ENCODE data around the gene AHI1. TPM values are rescaled to one million over a fixed set of nuclear protein-coding genes. Genes with fewer than 3 reads are reported as not detected.

Gene AHI1
- total and polyA plus RNA-seq, 2 of the 13 experiments (the other 11 are each of a cell fraction or from before 2014, with no cell fraction given): 7.2 to 18.6 TPM

- no peak for FAIRE-seq
- ATAC-seq: no peak
- WGBS (ENCODE audit: low lambda C conversion rate): 0% methylated on average over 1 of the region's 1 CpG
- Histone ChIP-seq H3K36me3 (replicated peaks in 1 of 2; ENCODE audit: control insufficient read depth in 1 of 2, insufficient read depth in 2 of 2, low read length in 2 of 2) (no peaks in the 10 kb centered on the region), H3K27ac (ENCODE audit: extremely low read length, insufficient read depth, low read length) (no peak overlapping the region), H3K9me3 (ENCODE audit: low read length) (no peaks in the 10 kb centered on the region), H2AFZ (ENCODE audit: low read length) (no peak overlapping the region), H3K9ac (ENCODE audit: insufficient read depth, low read depth, low read length) (no peak overlapping the region), H3K27me3 (ENCODE audit: control insufficient read depth in 1 of 2, insufficient read depth in 2 of 2, low read length in 2 of 2) (no peaks in the 10 kb centered on the region; a peak in 1 of 5 replicates), H4K20me1 (ENCODE audit: insufficient read depth, low read length) (no peaks in the 10 kb centered on the region), H3K79me2 (ENCODE audit: insufficient read depth, low read length) (no peaks in the 10 kb centered on the region), H3K4me1 (ENCODE audit: insufficient read depth, low read length) (no peaks in the 10 kb centered on the region), H3K4me3 (replicated peaks in 1 of 3; ENCODE audit: insufficient read depth in 1 of 3, low read depth in 2 of 3, low read length in 3 of 3) (no peak overlapping the region), H3K4me2 (ENCODE audit: low read depth, low read length) (no peak overlapping the region)
- peak; percentile 32; the same call in 1 of the 2 replicates for TF ChIP-seq LCORL (IDR thresholded peaks at IDR 0.05)
- TF ChIP-seq LCORL (CRISPR knock-in tag; IDR thresholded peaks at IDR 0.05): no peak
- TF ChIP-seq KDM5A (IDR thresholded peaks at IDR 0.05; ENCODE audit: borderline replicate concordance, low read length): no peak
- TF ChIP-seq SOX6 (IDR thresholded peaks at IDR 0.05): 0 out of 2 replicates have a peak, but pooled peaks have one; percentile 38
- no peak for TF ChIP-seq SOX6 (CRISPR knock-in tag; IDR thresholded peaks at IDR 0.05)
- TF ChIP-seq ZEB1 (IDR thresholded peaks at IDR 0.05; ENCODE audit: insufficient replicate concordance, low read depth): no peak
- TF ChIP-seq NONO (IDR thresholded peaks at IDR 0.05): peak; percentile 24; the same call in 1 of the 2 replicates
- TF ChIP-seq NONO (CRISPR knock-in tag; conservative IDR thresholded peaks at IDR 0.05): no peak
- TF ChIP-seq ZNF382 (CRISPR knock-in tag; IDR thresholded peaks at IDR 0.05; ENCODE audit: borderline replicate concordance): no peak
- peak; percentile 75; the same call in 1 of the 2 replicates for TF ChIP-seq TRIM22 (IDR thresholded peaks at IDR 0.05)
- peak; percentile 86 for TF ChIP-seq IKZF1 (IDR thresholded peaks at IDR 0.05)
- CTCF ChIA-PET (ENCODE audit: low intra/inter-chr PET ratio, low total read pairs): no interaction called here
- POLR2A ChIA-PET: no interaction called here
- no peak for DNase-seq (ENCODE audit: low spot score)
- in situ Hi-C loops (cut with HindIII; ENCODE audit: extremely low pct_ligation_motif_present, low pct_unique_long_range_greater_than_20kb) (loop anchor here (10.0 to 25.0 kb wide), 3 partner anchors 222 to 780 kb away; no protein-coding TSS in a partner anchor), intact Hi-C loops (cut with micrococcal nuclease; ENCODE audit: unreplicated experiment) (no loop called here)
- no TSS peak for BruUV-seq (replicated peaks)
Observed at GRCh38 chr6:135532559-135532958, 35.0 kb upstream of the AHI1 start.
